OCI-LY7 (cell line): Measurements from ENCODE around the gene GAP43. TPM values are rescaled to one million over a fixed set of nuclear protein-coding genes. Genes with fewer than 3 reads are reported as not detected.

Experiments
- BruUV-seq: library from RNA; stranded (reverse); fragments of 400-500 nt; replicated peaks from 2 replicates; lab custom pipeline; 2021; lab: Mats Ljungman, UMichigan
- CTCF ChIA-PET: fragments of 300-600 bp; sonication (Branson Sonifier 250); formaldehyde crosslinking; loops from one replicate; lab custom pipeline; 2022; ENCODE audit warnings: antibody characterized with exemption; ENCODE audit not compliant: unreplicated experiment; lab: Charles Lee
- POLR2A ChIA-PET: fragments of 300-600 bp; sonication (Branson Sonifier 250); formaldehyde crosslinking; loops from one replicate; lab custom pipeline; 2022; ENCODE audit warnings: antibody characterized with exemption; lab: Charles Lee
- DNase-seq: peaks from one replicate; pipeline ENCODE4 v3.0.0-alpha.2; 2015; ENCODE audit warnings: low spot score
- H2AFZ ChIP-seq: fragments of 200-600 bp; sonication (generic), shearing (Covaris generic); 2 replicates; pipeline ENCODE4 v1.6.1; 2014; ENCODE audit warnings: mild to moderate bottlenecking, antibody characterized with exemption, low read length, moderate library complexity
- H3K27ac ChIP-seq: fragments of 200-600 bp; sonication (generic); 2 replicates; pipeline ENCODE4 v1.5.1; 2014; ENCODE audit warnings: mixed run types, low read depth, mild to moderate bottlenecking, moderate library complexity, low read length, inconsistent platforms; ENCODE audit not compliant: poor library complexity, severe bottlenecking
- H3K36me3 ChIP-seq: fragments of 200-600 bp; sonication (generic); 2 replicates; pipeline ENCODE4 v1.6.1; 2014; ENCODE audit warnings: mild to moderate bottlenecking, antibody characterized with exemption, low read length, moderate library complexity, mixed read lengths; ENCODE audit not compliant: insufficient read depth
- H3K4me1 ChIP-seq: fragments of 200-600 bp; sonication (generic); 2 replicates; pipeline ENCODE4 v1.5.1; 2014; ENCODE audit warnings: mild to moderate bottlenecking, low read length; ENCODE audit not compliant: insufficient read depth, poor library complexity, severe bottlenecking
- H3K4me2 ChIP-seq: fragments of 200-600 bp; sonication (generic); 2 replicates; pipeline ENCODE4 v1.6.1; 2014; ENCODE audit warnings: mild to moderate bottlenecking, low read length
- H3K4me3 ChIP-seq: fragments of 200-600 bp; sonication (generic); 2 replicates; pipeline ENCODE4 v1.5.1; 2014; ENCODE audit warnings: mild to moderate bottlenecking, low read depth, low read length; ENCODE audit not compliant: poor library complexity, severe bottlenecking
- H3K79me2 ChIP-seq: fragments of 200-600 bp; sonication (generic); 2 replicates; pipeline ENCODE4 v1.6.1; 2016; ENCODE audit warnings: low read depth, mild to moderate bottlenecking, low read length, moderate library complexity, mixed read lengths; ENCODE audit not compliant: insufficient read depth
- H3K9me2 ChIP-seq: fragments of 200-600 bp; sonication (generic); 2 replicates; pipeline ENCODE4 v1.6.1; 2016; ENCODE audit warnings: mild to moderate bottlenecking, low read length, mixed read lengths; ENCODE audit not compliant: insufficient read depth
- H3K9me3 ChIP-seq: fragments of 200-600 bp; sonication (generic); 2 replicates; pipeline ENCODE4 v1.6.1; 2014; ENCODE audit warnings: mild to moderate bottlenecking, mixed run types, low read length, mixed read lengths
- H4K20me1 ChIP-seq: fragments of 200-600 bp; sonication (generic); 2 replicates; pipeline ENCODE4 v1.6.1; 2014; ENCODE audit warnings: mild to moderate bottlenecking, antibody characterized with exemption, low read length, moderate library complexity, mixed read lengths; ENCODE audit not compliant: insufficient read depth
- EZH2phosphoT487 ChIP-seq: fragments of 200-600 bp; sonication (generic); IDR thresholded peaks from 2 replicates; pipeline ENCODE4 v1.6.1; 2018; ENCODE audit warnings: low read depth, borderline replicate concordance, mild to moderate bottlenecking, mixed run types, antibody characterized with exemption, low read length, moderate library complexity, mixed read lengths
- intact Hi-C: fragments of 100-400 bp; cut with micrococcal nuclease; formaldehyde crosslinking; loops from one replicate; pipeline ENCODE4 v1.10.0; 2022; ENCODE audit not compliant: unreplicated experiment
- total RNA-seq, 2 experiments: library from RNA; depleted of rRNA in 1 of 2; stranded (reverse); fragments of >200 nt in 1 of 2; shearing (Covaris generic) in 1 of 2; gene quantifications; 2 replicates each; pipeline ENCODE4 v1.2.3, GENCODE V29; 2014 to 2022
- TF ChIP-seq, protein P1 (sequence below): fragments of 200-600 bp; sonication (generic); conservative IDR thresholded peaks from 2 replicates; pipeline ENCODE4 v1.5.1; 2014; ENCODE audit warnings: mild to moderate bottlenecking, antibody characterized with exemption, low read length, moderate library complexity, mixed read lengths

The GAP43 gene
- total RNA-seq, 2 experiments from 2014 or later, result not detected

DNA sequence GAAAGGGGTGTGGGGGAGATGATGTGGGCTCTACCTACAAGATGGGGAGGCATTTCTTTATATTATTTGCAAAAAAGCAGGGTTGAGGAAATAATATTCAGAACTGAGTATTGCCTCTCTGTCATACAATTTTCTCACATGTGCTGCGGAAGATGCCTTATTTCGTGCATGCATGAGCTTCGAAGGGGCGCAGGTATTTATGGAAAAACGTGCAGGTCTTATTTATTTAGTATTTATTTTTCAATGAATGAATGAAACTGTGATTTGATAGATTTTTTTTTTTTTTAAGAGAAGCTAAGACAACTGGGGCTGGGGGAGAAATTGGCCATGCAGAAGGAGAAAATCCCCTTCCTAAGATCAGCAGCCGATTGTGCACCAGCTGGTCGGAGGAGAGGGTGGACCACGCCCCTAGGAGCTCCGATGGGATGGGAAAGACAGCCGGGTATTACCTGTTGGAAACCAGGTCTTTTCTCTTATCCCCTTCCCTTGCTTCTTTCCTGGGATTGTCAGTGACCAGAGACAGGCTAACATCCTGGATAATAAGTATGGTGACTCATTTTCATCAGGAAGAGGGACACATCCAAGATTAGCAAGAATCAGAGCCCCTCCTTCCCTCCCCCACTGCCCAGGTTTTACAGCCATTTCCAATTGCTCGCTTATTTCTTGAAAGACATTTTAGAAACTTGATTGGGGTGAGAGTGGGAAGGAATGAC is 875 bp downstream of the GAP43 start:
- no peaks in the 10 kb centered on the region for H4K20me1 ChIP-seq
- H3K79me2 ChIP-seq, result no peaks in the 10 kb centered on the region
- no peak overlapping the region for H3K4me2 ChIP-seq
- no TSS peak for BruUV-seq
- no peak for TF ChIP-seq EZH2phosphoT487
- TF ChIP-seq, protein P1, sequence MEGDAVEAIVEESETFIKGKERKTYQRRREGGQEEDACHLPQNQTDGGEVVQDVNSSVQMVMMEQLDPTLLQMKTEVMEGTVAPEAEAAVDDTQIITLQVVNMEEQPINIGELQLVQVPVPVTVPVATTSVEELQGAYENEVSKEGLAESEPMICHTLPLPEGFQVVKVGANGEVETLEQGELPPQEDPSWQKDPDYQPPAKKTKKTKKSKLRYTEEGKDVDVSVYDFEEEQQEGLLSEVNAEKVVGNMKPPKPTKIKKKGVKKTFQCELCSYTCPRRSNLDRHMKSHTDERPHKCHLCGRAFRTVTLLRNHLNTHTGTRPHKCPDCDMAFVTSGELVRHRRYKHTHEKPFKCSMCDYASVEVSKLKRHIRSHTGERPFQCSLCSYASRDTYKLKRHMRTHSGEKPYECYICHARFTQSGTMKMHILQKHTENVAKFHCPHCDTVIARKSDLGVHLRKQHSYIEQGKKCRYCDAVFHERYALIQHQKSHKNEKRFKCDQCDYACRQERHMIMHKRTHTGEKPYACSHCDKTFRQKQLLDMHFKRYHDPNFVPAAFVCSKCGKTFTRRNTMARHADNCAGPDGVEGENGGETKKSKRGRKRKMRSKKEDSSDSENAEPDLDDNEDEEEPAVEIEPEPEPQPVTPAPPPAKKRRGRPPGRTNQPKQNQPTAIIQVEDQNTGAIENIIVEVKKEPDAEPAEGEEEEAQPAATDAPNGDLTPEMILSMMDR, result no peak
- H3K36me3 ChIP-seq, result no peaks in the 10 kb centered on the region
- no peaks in the 10 kb centered on the region for H3K9me2 ChIP-seq
- POLR2A ChIA-PET, result interaction anchor here (0.6 kb wide), 1 partner anchor 58 kb away, joined by 4 read pairs; no protein-coding TSS in a partner anchor
- DNase-seq, result no peak
- intact Hi-C loops, result no loop called here
- H3K9me3 ChIP-seq, result no peaks in the 10 kb centered on the region
- no peaks in the 10 kb centered on the region for H3K4me1 ChIP-seq
- CTCF ChIA-PET, result no interaction called here
- no peak overlapping the region for H3K27ac ChIP-seq
- no peak overlapping the region for H3K4me3 ChIP-seq
- H2AFZ ChIP-seq, result no peak overlapping the region

DNA sequence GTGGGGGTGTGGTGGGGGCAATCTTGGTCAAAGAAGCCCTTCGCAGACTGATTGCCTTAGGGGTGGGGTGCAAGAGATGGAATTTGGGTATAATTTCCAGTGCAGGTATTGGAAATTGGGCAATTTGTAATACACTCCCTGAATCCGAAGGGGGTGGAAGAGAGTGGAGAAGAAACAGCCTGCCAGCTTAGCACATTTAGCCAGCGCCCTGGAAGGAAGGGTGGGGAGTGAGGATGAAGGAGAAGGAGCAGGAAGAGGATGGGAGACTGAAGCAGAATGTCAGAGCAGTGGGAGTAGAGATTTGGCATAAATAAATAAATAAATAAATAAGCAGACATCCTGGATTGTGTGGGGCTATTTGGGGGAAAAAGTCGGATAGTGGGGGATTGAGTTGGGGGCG is 1.6 kb downstream of the GAP43 start:
- no peak overlapping the region for H3K27ac ChIP-seq
- no peaks in the 10 kb centered on the region for H3K79me2 ChIP-seq
- H4K20me1 ChIP-seq, result no peaks in the 10 kb centered on the region
- no peak overlapping the region for H3K4me3 ChIP-seq
- TF ChIP-seq EZH2phosphoT487, result no peak
- TF ChIP-seq, protein P1, result no peak
- H3K4me1 ChIP-seq, result no peaks in the 10 kb centered on the region
- H3K4me2 ChIP-seq, result no peak overlapping the region
- intact Hi-C loops, result no loop called here
- POLR2A ChIA-PET, result no interaction called here
- H3K9me3 ChIP-seq, result no peaks in the 10 kb centered on the region
- no peaks in the 10 kb centered on the region for H3K36me3 ChIP-seq
- CTCF ChIA-PET, result no interaction called here
- H2AFZ ChIP-seq, result no peak overlapping the region
- no peak for DNase-seq
- H3K9me2 ChIP-seq, result no peaks in the 10 kb centered on the region
- no TSS peak for BruUV-seq

DNA sequence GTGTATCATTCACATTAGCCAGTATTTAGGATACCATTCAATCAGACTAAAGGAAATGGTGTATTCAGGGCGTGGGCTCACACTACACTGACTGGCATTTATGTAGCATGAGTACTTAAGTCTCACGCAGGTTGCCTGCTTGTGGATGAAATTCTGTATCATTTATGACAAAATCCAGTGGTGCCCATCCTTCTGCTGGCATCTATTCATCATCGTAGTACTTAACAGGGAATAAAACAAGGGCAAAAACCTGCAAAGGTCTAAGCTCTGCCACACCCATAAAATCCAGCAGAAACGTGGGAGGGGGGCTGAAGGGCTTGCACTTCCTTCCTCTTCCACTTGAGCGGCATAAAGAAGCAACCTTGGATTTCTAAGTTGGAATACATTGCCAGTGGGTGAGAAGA is 2.7 kb downstream of the GAP43 start:
- Histone ChIP-seq H4K20me1 (no peaks in the 10 kb centered on the region), H3K4me3 (no peak overlapping the region), H3K9me3 (no peaks in the 10 kb centered on the region), H3K79me2 (no peaks in the 10 kb centered on the region), H3K36me3 (no peaks in the 10 kb centered on the region), H3K27ac (no peak overlapping the region), H3K4me2 (no peak overlapping the region), H3K9me2 (no peaks in the 10 kb centered on the region), H2AFZ (no peak overlapping the region), H3K4me1 (no peaks in the 10 kb centered on the region)
- ChIA-PET POLR2A (no interaction called here), CTCF (no interaction called here)
- intact Hi-C loops, result no loop called here
- TF ChIP-seq, protein P1, result no peak
- TF ChIP-seq EZH2phosphoT487, result no peak
- BruUV-seq, result no TSS peak
- DNase-seq, result no peak
